ENCODE data around the gene PPM1A.

PPM1A gene

DNA sequence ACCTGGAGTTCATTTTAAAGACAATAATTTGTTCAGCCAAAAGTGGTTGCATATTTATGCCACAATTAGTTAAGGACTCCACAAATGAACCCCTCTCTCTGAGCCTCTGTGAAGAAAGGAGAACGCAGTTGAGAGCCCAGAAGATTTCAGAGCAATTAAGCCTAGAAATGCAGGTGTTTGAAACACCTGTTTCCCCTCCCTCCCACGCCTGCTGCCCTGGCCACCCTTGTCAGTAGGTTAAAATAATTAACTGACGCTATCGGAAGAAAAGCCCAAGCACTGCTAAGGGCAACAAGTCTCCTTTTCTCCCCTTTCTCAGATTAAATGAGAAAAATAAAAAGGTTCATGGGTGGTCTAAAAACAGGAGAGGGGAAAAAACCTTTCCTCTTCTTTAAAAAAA, 99.2 kb downstream of the PPM1A start:
- no peak for DNase-seq
- Mint-ChIP-seq H3K9me3 (no peaks in the 10 kb centered on the region), H3K4me3 (no peak overlapping the region), H3K4me1 (no peaks in the 10 kb centered on the region), H3K27me3 (peaks cover 14% of the 10 kb centered on the region), H3K27ac (no peak overlapping the region)
- ATAC-seq: no peak
